ENCODE results near the gene CA11. TPM values are rescaled to one million over a fixed set of nuclear protein-coding genes. Genes with fewer than 3 reads are reported as not detected.

The CA11 gene
- total and polyA plus RNA-seq, 2 donors (not counting 1 experiment from before 2014, with no cell fraction given): 1.7 to 4.1 TPM

DNA sequence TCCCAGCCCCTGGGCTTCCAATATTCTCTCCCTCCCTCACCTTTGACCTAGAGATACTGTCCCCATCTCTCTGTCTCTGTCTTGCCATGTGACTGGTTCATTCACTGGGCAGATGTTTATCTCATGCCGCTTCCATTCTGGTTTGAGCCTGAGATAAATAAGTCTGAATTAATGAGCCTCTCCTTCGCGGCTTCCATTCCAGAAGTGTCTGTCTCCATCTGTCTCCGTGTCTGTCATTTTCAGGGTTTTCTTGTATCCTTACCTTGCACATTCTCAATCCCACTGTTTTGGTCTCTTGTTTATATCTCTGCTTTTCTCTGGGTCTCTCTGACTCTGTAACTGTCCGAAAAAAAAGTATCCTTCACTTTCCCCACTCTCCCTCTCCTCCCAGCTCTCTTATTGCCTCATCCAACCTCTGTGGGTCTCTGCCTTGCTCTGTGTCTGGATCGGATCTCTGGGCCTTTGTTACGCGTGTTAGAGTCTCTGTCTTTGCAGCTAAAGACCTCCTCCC, 22.4 kb downstream of the CA11 start:
- no peaks in the 10 kb centered on the region for H3K27me3 ChIP-seq (ENCODE audit: control insufficient read depth, insufficient read depth, low read length)
- no peaks in the 10 kb centered on the region for H4K20me1 ChIP-seq (ENCODE audit: control insufficient read depth, extremely low read depth, insufficient read depth, low read length)
- peak overlapping the region; percentile 67 for H3K27ac ChIP-seq (ENCODE audit: insufficient read depth, low read length)
- H3K79me2 ChIP-seq (ENCODE audit: control insufficient read depth, insufficient read depth, low read length): peaks cover 6% of the 10 kb centered on the region
- peak overlapping the region; percentile 97 for H3K4me2 ChIP-seq (ENCODE audit: extremely low read depth, insufficient read depth, low read length)
- peak overlapping the region; percentile 85 for H2AFZ ChIP-seq (ENCODE audit: low read length)
- TF ChIP-seq, protein P1, sequence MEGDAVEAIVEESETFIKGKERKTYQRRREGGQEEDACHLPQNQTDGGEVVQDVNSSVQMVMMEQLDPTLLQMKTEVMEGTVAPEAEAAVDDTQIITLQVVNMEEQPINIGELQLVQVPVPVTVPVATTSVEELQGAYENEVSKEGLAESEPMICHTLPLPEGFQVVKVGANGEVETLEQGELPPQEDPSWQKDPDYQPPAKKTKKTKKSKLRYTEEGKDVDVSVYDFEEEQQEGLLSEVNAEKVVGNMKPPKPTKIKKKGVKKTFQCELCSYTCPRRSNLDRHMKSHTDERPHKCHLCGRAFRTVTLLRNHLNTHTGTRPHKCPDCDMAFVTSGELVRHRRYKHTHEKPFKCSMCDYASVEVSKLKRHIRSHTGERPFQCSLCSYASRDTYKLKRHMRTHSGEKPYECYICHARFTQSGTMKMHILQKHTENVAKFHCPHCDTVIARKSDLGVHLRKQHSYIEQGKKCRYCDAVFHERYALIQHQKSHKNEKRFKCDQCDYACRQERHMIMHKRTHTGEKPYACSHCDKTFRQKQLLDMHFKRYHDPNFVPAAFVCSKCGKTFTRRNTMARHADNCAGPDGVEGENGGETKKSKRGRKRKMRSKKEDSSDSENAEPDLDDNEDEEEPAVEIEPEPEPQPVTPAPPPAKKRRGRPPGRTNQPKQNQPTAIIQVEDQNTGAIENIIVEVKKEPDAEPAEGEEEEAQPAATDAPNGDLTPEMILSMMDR (conservative IDR thresholded peaks at IDR 0.05 in 1 of 2, IDR thresholded peaks at IDR 0.05 in 1 of 2; ENCODE audit: low read depth in 1 of 2, low read length in 2 of 2): no peak
- TF ChIP-seq EZH2 (IDR thresholded peaks at IDR 0.05; ENCODE audit: low read length, missing control alignments): no peak
- no peak for DNase-seq (ENCODE audit: low read depth in 2 of 2)
- H3K9ac ChIP-seq (ENCODE audit: insufficient read depth, low read length): peak overlapping the region; percentile 44
- H3K4me3 ChIP-seq (replicated peaks in 1 of 4; ENCODE audit: control extremely low read depth in 1 of 4, insufficient read depth in 1 of 4, low read depth in 3 of 4, low read length in 4 of 4): peak overlapping the region; percentile 38 to 77 (median 48)
- peaks cover 7% of the 10 kb centered on the region for H3K4me1 ChIP-seq (ENCODE audit: control insufficient read depth, extremely low read depth, insufficient read depth, low read length)
- H3K36me3 ChIP-seq (ENCODE audit: control insufficient read depth, insufficient read depth, low read length): peaks cover 2% of the 10 kb centered on the region
- no peaks in the 10 kb centered on the region for H3K9me3 ChIP-seq (ENCODE audit: control insufficient read depth, insufficient read depth, low read depth, low read length)

DNA sequence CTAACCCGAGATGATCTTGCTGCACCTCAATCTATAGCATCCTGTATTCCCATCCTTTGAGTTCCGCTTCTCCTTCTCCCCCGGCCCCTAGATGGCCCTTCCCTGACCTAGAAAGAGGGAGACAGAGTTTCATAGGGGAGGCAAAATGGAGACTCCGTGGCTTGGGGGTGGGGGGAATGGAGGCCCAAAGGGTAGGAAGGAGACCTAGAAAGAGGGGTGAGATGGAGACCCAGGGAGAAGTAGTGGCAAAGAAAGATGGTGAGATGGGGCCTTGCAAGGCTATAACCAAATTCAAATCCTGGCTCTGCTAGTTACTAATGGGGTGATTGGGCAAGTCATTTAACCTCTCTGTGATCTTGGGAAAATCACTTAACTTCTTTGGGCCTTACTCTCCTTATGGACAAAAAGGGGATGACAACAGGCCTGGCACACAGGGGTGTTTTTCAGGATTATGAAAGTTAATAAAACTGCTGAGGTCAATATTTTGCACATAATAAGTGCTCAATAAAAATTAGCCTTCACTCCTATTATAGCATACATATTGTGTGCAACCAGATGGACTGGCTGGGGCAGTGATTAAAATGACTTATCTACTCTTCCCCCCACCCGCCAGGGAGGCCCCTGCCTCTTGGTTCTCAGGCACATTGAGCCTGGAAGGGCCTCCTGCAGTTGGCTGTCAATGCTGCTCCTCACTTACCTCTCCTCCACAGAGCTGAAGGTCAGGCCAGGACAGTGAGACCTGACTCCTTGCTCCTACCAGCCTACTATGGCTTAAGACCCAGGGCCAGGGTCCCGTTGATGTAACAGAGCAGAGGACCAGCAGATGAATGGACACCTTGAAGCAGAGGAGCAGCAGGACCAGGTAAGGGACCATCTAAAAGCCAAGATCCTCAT, 26.0 kb downstream of the CA11 start:
- H3K4me3 ChIP-seq (replicated peaks in 1 of 4; ENCODE audit: control extremely low read depth in 1 of 4, insufficient read depth in 1 of 4, low read depth in 3 of 4, low read length in 4 of 4): peak overlapping the region; percentile 58 to 94 (median 72)
- no peaks in the 10 kb centered on the region for H3K27me3 ChIP-seq (ENCODE audit: control insufficient read depth, insufficient read depth, low read length)
- no peaks in the 10 kb centered on the region for H3K9me3 ChIP-seq (ENCODE audit: control insufficient read depth, insufficient read depth, low read depth, low read length)
- H3K36me3 ChIP-seq (ENCODE audit: control insufficient read depth, insufficient read depth, low read length): peaks cover 25% of the 10 kb centered on the region
- H4K20me1 ChIP-seq (ENCODE audit: control insufficient read depth, extremely low read depth, insufficient read depth, low read length): peaks cover 2% of the 10 kb centered on the region
- peaks cover 19% of the 10 kb centered on the region for H3K4me1 ChIP-seq (ENCODE audit: control insufficient read depth, extremely low read depth, insufficient read depth, low read length)
- peak overlapping the region; percentile 94 for H3K4me2 ChIP-seq (ENCODE audit: extremely low read depth, insufficient read depth, low read length)
- peak overlapping the region; percentile 65 for H2AFZ ChIP-seq (ENCODE audit: low read length)
- peak in 1 of 2 donors; percentile 48 for DNase-seq (ENCODE audit: low read depth in 2 of 2)
- peak overlapping the region; percentile 88 for H3K27ac ChIP-seq (ENCODE audit: insufficient read depth, low read length)
- TF ChIP-seq, protein P1 (conservative IDR thresholded peaks at IDR 0.05 in 1 of 2, IDR thresholded peaks at IDR 0.05 in 1 of 2; ENCODE audit: low read depth in 1 of 2, low read length in 2 of 2): no peak
- TF ChIP-seq EZH2 (IDR thresholded peaks at IDR 0.05; ENCODE audit: low read length, missing control alignments): no peak
- H3K9ac ChIP-seq (ENCODE audit: insufficient read depth, low read length): peak overlapping the region; percentile 78
- peaks cover 37% of the 10 kb centered on the region for H3K79me2 ChIP-seq (ENCODE audit: control insufficient read depth, insufficient read depth, low read length)

DNA sequence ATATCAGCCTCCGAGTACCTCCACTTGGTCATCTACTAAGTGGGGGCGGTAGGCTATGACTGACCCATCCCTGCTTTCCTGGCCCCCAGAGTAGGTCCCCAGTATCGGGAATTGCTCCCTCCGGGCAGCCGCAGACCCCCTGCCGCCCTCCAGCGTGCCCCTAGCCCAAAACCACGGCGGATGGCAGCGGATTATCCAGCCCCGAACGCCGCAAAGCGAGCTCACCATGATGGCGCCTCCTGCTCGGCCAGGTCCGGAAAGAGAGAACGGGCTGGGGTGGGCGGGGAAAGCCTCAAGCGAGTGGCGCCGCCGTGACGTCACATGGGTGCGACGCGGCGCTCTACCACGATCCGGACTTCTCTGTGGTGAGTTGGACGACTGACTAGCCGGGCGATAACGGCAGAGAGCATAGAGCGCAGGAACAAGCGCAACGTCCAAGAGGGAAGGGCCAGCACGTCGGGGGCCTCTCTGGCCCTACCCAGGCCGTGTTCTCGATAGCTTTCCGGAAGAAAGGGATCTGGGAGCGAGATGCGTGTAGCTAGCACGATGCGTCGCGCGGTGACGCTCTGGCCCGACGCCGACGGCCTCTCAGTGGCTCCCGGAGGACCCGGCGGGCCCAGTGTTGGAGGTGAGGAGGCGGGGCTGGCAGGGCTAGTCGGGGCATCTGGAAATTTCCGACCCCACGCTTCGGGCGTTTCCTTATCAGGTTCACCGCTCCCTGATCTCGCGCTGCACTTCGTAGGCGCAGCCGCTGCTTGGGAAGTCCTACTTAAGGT, 26.9 kb downstream of the CA11 start, which contains the start of the genes RPL18 and SPHK2:
Gene RPL18 (minus strand): TSS at position 263 of the 776 bp plus-strand sequence. CDS start 35 bp downstream, at position 228.
Gene SPHK2 (plus strand): TSS at position 591 of the 776 bp plus-strand sequence. CDS start 1,009 bp downstream, outside the sequence.
- peaks cover 28% of the 10 kb centered on the region for H3K36me3 ChIP-seq (ENCODE audit: control insufficient read depth, insufficient read depth, low read length)
- peak within 1 kb of the TSS; percentile 88 for H3K27ac ChIP-seq (ENCODE audit: insufficient read depth, low read length)
- H3K9ac ChIP-seq (ENCODE audit: insufficient read depth, low read length): peak within 1 kb of the TSS; percentile 92
- no peaks in the 10 kb centered on the region for H3K9me3 ChIP-seq (ENCODE audit: control insufficient read depth, insufficient read depth, low read depth, low read length)
- peak within 1 kb of the TSS; percentile 79 to 99 (median 93) for H3K4me3 ChIP-seq (replicated peaks in 1 of 4; ENCODE audit: control extremely low read depth in 1 of 4, insufficient read depth in 1 of 4, low read depth in 3 of 4, low read length in 4 of 4)
- H2AFZ ChIP-seq (ENCODE audit: low read length): peak within 1 kb of the TSS; percentile 65
- TF ChIP-seq, protein P1 (conservative IDR thresholded peaks at IDR 0.05 in 1 of 2, IDR thresholded peaks at IDR 0.05 in 1 of 2; ENCODE audit: low read depth in 1 of 2, low read length in 2 of 2): peak in 1 of 2 donors; percentile 3
- no peak for TF ChIP-seq EZH2 (IDR thresholded peaks at IDR 0.05; ENCODE audit: low read length, missing control alignments)
- H3K4me2 ChIP-seq (ENCODE audit: extremely low read depth, insufficient read depth, low read length): peak within 1 kb of the TSS; percentile 100
- H3K79me2 ChIP-seq (ENCODE audit: control insufficient read depth, insufficient read depth, low read length): peaks cover 37% of the 10 kb centered on the region
- DNase-seq (ENCODE audit: low read depth in 2 of 2): peak; percentile 100
- peaks cover 19% of the 10 kb centered on the region for H3K4me1 ChIP-seq (ENCODE audit: control insufficient read depth, extremely low read depth, insufficient read depth, low read length)
- no peaks in the 10 kb centered on the region for H3K27me3 ChIP-seq (ENCODE audit: control insufficient read depth, insufficient read depth, low read length)
- peaks cover 2% of the 10 kb centered on the region for H4K20me1 ChIP-seq (ENCODE audit: control insufficient read depth, extremely low read depth, insufficient read depth, low read length)
